Duodenal mucosa (tissue), 2 donors: ENCODE data around the gene BRD3.
A peak's percentile ranks its signal among the peaks of the same experiment; 100 is the strongest.
"Not testable (repeated sequence)": the region's sequence is repeated elsewhere in the genome, so short reads cannot be mapped to it uniquely, and the experiment has no call there.

Experiments
- H3K27ac ChIP-seq: one replicate; pipeline ENCODE4 v1.7.0; 2013; ENCODE audit warnings: low read depth, low read length
- H3K27me3 ChIP-seq, 2 donors: one replicate each; pipeline ENCODE4 v1.7.0; 2013; ENCODE audit warnings: low read length in 2 of 2, control low read depth in 1 of 2; ENCODE audit not compliant: insufficient read depth in 2 of 2, control insufficient read depth in 1 of 2
- H3K36me3 ChIP-seq, 2 donors: one replicate each; pipeline ENCODE4 v1.7.0; 2013; ENCODE audit warnings: low read length in 2 of 2, control low read depth in 1 of 2; ENCODE audit not compliant: insufficient read depth in 2 of 2, control insufficient read depth in 1 of 2
- H3K4me1 ChIP-seq, 2 donors: one replicate each; pipeline ENCODE4 v1.7.0; 2013; ENCODE audit warnings: low read length in 2 of 2, control low read depth in 1 of 2; ENCODE audit not compliant: insufficient read depth in 2 of 2, control insufficient read depth in 1 of 2
- H3K4me3 ChIP-seq, 2 donors: one replicate each; pipeline ENCODE4 v1.7.0; 2013; ENCODE audit warnings: low read length in 2 of 2, low read depth in 1 of 2
- H3K9ac ChIP-seq, 2 donors: one replicate each; pipeline ENCODE4 v1.7.0; 2013; ENCODE audit warnings: low read length in 2 of 2, low read depth in 1 of 2
- H3K9me3 ChIP-seq, 2 donors: one replicate each; pipeline ENCODE4 v1.7.0; 2013; ENCODE audit warnings: low read length in 2 of 2, control low read depth in 1 of 2; ENCODE audit not compliant: control insufficient read depth in 1 of 2

Gene BRD3

GRCh38 chr9:134088063-134088725 is 20.4 kb upstream of the BRD3 start:
- no peak overlapping the region for H3K9ac ChIP-seq
- H3K4me3 ChIP-seq = no peak overlapping the region
- no peaks in the 10 kb centered on the region for H3K36me3 ChIP-seq
- H3K27ac ChIP-seq = no peak overlapping the region
- no peaks in the 10 kb centered on the region for H3K4me1 ChIP-seq
- no peaks in the 10 kb centered on the region for H3K27me3 ChIP-seq
- H3K9me3 ChIP-seq = peaks cover 0 to 3% of the 10 kb centered on the region in 2 donors

GRCh38 chr9:134085674-134086073 is 17.8 kb upstream of the BRD3 start:
- Histone ChIP-seq H3K9me3 (peaks cover 0 to 3% of the 10 kb centered on the region in 2 donors), H3K36me3 (no peaks in the 10 kb centered on the region), H3K4me3 (no peak overlapping the region), H3K9ac (no peak overlapping the region), H3K27ac (no peak overlapping the region), H3K4me1 (no peaks in the 10 kb centered on the region), H3K27me3 (no peaks in the 10 kb centered on the region)

GRCh38 chr9:134083451-134083850 is 15.6 kb upstream of the BRD3 start:
- Histone ChIP-seq H3K27me3 (no peaks in the 10 kb centered on the region), H3K9me3 (peaks cover 0 to 3% of the 10 kb centered on the region in 2 donors), H3K4me1 (no peaks in the 10 kb centered on the region), H3K27ac (no peak overlapping the region), H3K9ac (no peak overlapping the region), H3K36me3 (no peaks in the 10 kb centered on the region), H3K4me3 (no peak overlapping the region)

GRCh38 chr9:134076644-134077043 is 8.8 kb upstream of the BRD3 start:
- no peaks in the 10 kb centered on the region for H3K9me3 ChIP-seq
- no peaks in the 10 kb centered on the region for H3K36me3 ChIP-seq
- no peaks in the 10 kb centered on the region for H3K4me1 ChIP-seq
- no peak overlapping the region for H3K4me3 ChIP-seq
- H3K27me3 ChIP-seq = no peaks in the 10 kb centered on the region
- H3K9ac ChIP-seq = no peak overlapping the region
- no peak overlapping the region for H3K27ac ChIP-seq

- H3K27me3 ChIP-seq, H3K4me3 ChIP-seq, H3K9me3 ChIP-seq, H3K36me3 ChIP-seq, H3K9ac ChIP-seq, H3K27ac ChIP-seq, H3K4me1 ChIP-seq: not testable (repeated sequence)
Measured at GRCh38 chr9:134075689-134076088, 7.9 kb upstream of the BRD3 start.

GRCh38 chr9:134073500-134073899 is 5.7 kb upstream of the BRD3 start:
- Histone ChIP-seq H3K4me1 (peaks cover 0 to 7% of the 10 kb centered on the region in 2 donors), H3K27ac (no peak overlapping the region), H3K36me3 (no peaks in the 10 kb centered on the region)

GRCh38 chr9:134072683-134073082 is 4.9 kb upstream of the BRD3 start:
- H3K9ac ChIP-seq, H3K9me3 ChIP-seq, H3K36me3 ChIP-seq, H3K4me3 ChIP-seq, H3K4me1 ChIP-seq, H3K27ac ChIP-seq: not testable (repeated sequence)
- peaks cover 13 to 15% of the 10 kb centered on the region in 2 donors for H3K27me3 ChIP-seq

More at GRCh38 chr9:134073500-134073899, 5.7 kb upstream of the BRD3 start:
- Histone ChIP-seq H3K4me3 (no peak overlapping the region), H3K9ac (no peak overlapping the region), H3K9me3 (no peaks in the 10 kb centered on the region), H3K27me3 (peaks cover 13 to 15% of the 10 kb centered on the region in 2 donors)

- Histone ChIP-seq H3K4me3 (no peak overlapping the region), H3K27me3 (peaks cover 13 to 15% of the 10 kb centered on the region in 2 donors), H3K27ac (no peak overlapping the region), H3K9me3 (no peaks in the 10 kb centered on the region), H3K4me1 (peaks cover 5 to 13% of the 10 kb centered on the region in 2 donors), H3K9ac (no peak overlapping the region), H3K36me3 (no peaks in the 10 kb centered on the region)
Measured at GRCh38 chr9:134071149-134071548, 3.3 kb upstream of the BRD3 start.

GRCh38 chr9:134069480-134070399 is 1.9 kb upstream of the BRD3 start:
- peak overlapping the region in 1 of 2 donors; percentile 88 for H3K4me3 ChIP-seq
- H3K9ac ChIP-seq = no peak overlapping the region
- no peak overlapping the region for H3K27ac ChIP-seq
- H3K9me3 ChIP-seq = no peaks in the 10 kb centered on the region
- H3K36me3 ChIP-seq = no peaks in the 10 kb centered on the region
- H3K27me3 ChIP-seq = peaks cover 13 to 15% of the 10 kb centered on the region in 2 donors
- H3K4me1 ChIP-seq = peaks cover 14 to 23% of the 10 kb centered on the region in 2 donors
